ENCODE data around the gene DIAPH2. TPM values are rescaled to one million over a fixed set of nuclear protein-coding genes. Genes with fewer than 3 reads are reported as not detected.

DIAPH2 gene
- total and polyA plus RNA-seq, 2 of the 13 experiments (the other 11 are each of a cell fraction or from before 2014, with no cell fraction given): 2.1 to 8.5 TPM

GRCh38 chrX:96722781-96723180 is 38.1 kb downstream of the DIAPH2 start:
- ChIA-PET CTCF (ENCODE audit: low intra/inter-chr PET ratio, low total read pairs) (no interaction called here), POLR2A (no interaction called here)
- Histone ChIP-seq H3K36me3 (replicated peaks in 1 of 2; ENCODE audit: control insufficient read depth in 1 of 2, insufficient read depth in 2 of 2, low read length in 2 of 2) (no peaks in the 10 kb centered on the region), H3K9ac (ENCODE audit: insufficient read depth, low read depth, low read length) (no peak overlapping the region), H3K27ac (ENCODE audit: extremely low read length, insufficient read depth, low read length) (no peak overlapping the region), H3K4me1 (ENCODE audit: insufficient read depth, low read length) (peaks cover 19% of the 10 kb centered on the region), H3K4me3 (replicated peaks in 1 of 3; ENCODE audit: insufficient read depth in 1 of 3, low read depth in 2 of 3, low read length in 3 of 3) (no peak overlapping the region), H3K27me3 (ENCODE audit: control insufficient read depth in 1 of 2, insufficient read depth in 2 of 2, low read length in 2 of 2) (no peaks in the 10 kb centered on the region), H3K9me3 (ENCODE audit: low read length) (no peaks in the 10 kb centered on the region), H4K20me1 (ENCODE audit: insufficient read depth, low read length) (no peaks in the 10 kb centered on the region), H3K79me2 (ENCODE audit: insufficient read depth, low read length) (no peaks in the 10 kb centered on the region), H3K4me2 (ENCODE audit: low read depth, low read length) (no peak overlapping the region), H2AFZ (ENCODE audit: low read length) (no peak overlapping the region)
- 100% methylated on average over 2 of the region's 2 CpGs for WGBS (ENCODE audit: low lambda C conversion rate)
- BruUV-seq (replicated peaks): no TSS peak
- no peak for TF ChIP-seq PPARG (CRISPR knock-in tag; conservative IDR thresholded peaks at IDR 0.05)
- intact Hi-C loops (cut with micrococcal nuclease; ENCODE audit: unreplicated experiment): loop anchor here (5.0 kb wide), 1 partner anchor 40 kb away; the partner anchor contains the start of gene DIAPH2
- no peak for ATAC-seq
- FAIRE-seq: no peak
- no peak for DNase-seq (ENCODE audit: low spot score)
- in situ Hi-C loops (cut with HindIII; ENCODE audit: extremely low pct_ligation_motif_present, low pct_unique_long_range_greater_than_20kb): no loop called here

- no peak for TF ChIP-seq PRPF4 (IDR thresholded peaks at IDR 0.05; ENCODE audit: low read depth, low read length, poor library complexity, severe bottlenecking)
- no peak for TF ChIP-seq CHD2 (IDR thresholded peaks at IDR 0.05; ENCODE audit: low read depth, low read length)
- no peak for TF ChIP-seq ZNF790 (CRISPR knock-in tag; IDR thresholded peaks at IDR 0.05; ENCODE audit: borderline replicate concordance)
- TF ChIP-seq ZNF180 (CRISPR knock-in tag; IDR thresholded peaks at IDR 0.05; ENCODE audit: borderline replicate concordance, low read depth): no peak
- TF ChIP-seq ARNT (IDR thresholded peaks at IDR 0.05): no peak
- TF ChIP-seq ZNF484 (CRISPR knock-in tag; IDR thresholded peaks at IDR 0.05; ENCODE audit: borderline replicate concordance, low read depth): no peak
- H4K20me1 ChIP-seq (ENCODE audit: insufficient read depth, low read length): no peaks in the 10 kb centered on the region
- 86% methylated on average over 1 of the region's 1 CpG for WGBS (ENCODE audit: low lambda C conversion rate)
- H3K4me3 ChIP-seq (replicated peaks in 1 of 3; ENCODE audit: insufficient read depth in 1 of 3, low read depth in 2 of 3, low read length in 3 of 3): no peak overlapping the region
- no peak overlapping the region for H3K27ac ChIP-seq (ENCODE audit: extremely low read length, insufficient read depth, low read length)
- H3K36me3 ChIP-seq (replicated peaks in 1 of 2; ENCODE audit: control insufficient read depth in 1 of 2, insufficient read depth in 2 of 2, low read length in 2 of 2): no peaks in the 10 kb centered on the region
- ChIA-PET POLR2A (no interaction called here), CTCF (ENCODE audit: low intra/inter-chr PET ratio, low total read pairs) (no interaction called here)
- no TSS peak for BruUV-seq (replicated peaks)
- in situ Hi-C loops (cut with HindIII; ENCODE audit: extremely low pct_ligation_motif_present, low pct_unique_long_range_greater_than_20kb): no loop called here
- FAIRE-seq (no peak), ATAC-seq (no peak), DNase-seq (ENCODE audit: low spot score) (no peak)
- intact Hi-C loops (cut with micrococcal nuclease; ENCODE audit: unreplicated experiment): no loop called here
- H3K9me3 ChIP-seq (ENCODE audit: low read length): no peaks in the 10 kb centered on the region
- no peak overlapping the region for H3K9ac ChIP-seq (ENCODE audit: insufficient read depth, low read depth, low read length)
- H3K27me3 ChIP-seq (ENCODE audit: control insufficient read depth in 1 of 2, insufficient read depth in 2 of 2, low read length in 2 of 2): no peaks in the 10 kb centered on the region
- no peaks in the 10 kb centered on the region for H3K4me1 ChIP-seq (ENCODE audit: insufficient read depth, low read length)
- H2AFZ ChIP-seq (ENCODE audit: low read length): no peak overlapping the region
- H3K4me2 ChIP-seq (ENCODE audit: low read depth, low read length): no peak overlapping the region
- no peaks in the 10 kb centered on the region for H3K79me2 ChIP-seq (ENCODE audit: insufficient read depth, low read length)
These were observed 44.4 kb downstream of the DIAPH2 start for GRCh38 chrX:96729053-96729452.

Measured in HepG2 (cell line).